Hematopoietic multipotent progenitor cell treated with erythropoietin and hydrocortisone succinate and interleukin-3 and kit ligand, for 8 days (in vitro differentiated cells): ENCODE measurements around the gene EXPH5.
"Not testable (repeated sequence)": the region's sequence is repeated elsewhere in the genome, so short reads cannot be mapped to it uniquely, and the experiment has no call there.

Experiments
- DNase-seq: peaks from one replicate; pipeline ENCODE4 v3.0.0-alpha.2; 2015

The EXPH5 gene

GRCh38 chr11:108602818-108603217, 9.2 kb upstream of the EXPH5 start:
- DNase-seq = not testable (repeated sequence)

- no peak for DNase-seq
Measured at GRCh38 chr11:108601150-108601549, 7.6 kb upstream of the EXPH5 start.

GRCh38 chr11:108599978-108600377, 6.4 kb upstream of the EXPH5 start:
- no peak for DNase-seq

- DNase-seq = no peak
Measured at GRCh38 chr11:108597736-108598355, 4.3 kb upstream of the EXPH5 start.

GRCh38 chr11:108596701-108597100, 3.1 kb upstream of the EXPH5 start:
- no peak for DNase-seq

GRCh38 chr11:108593923-108594434, 411 bp upstream of the EXPH5 start:
- DNase-seq = no peak

GRCh38 chr11:108592591-108593213, 866 bp downstream of the EXPH5 start:
- peak; percentile 5 for DNase-seq

- DNase-seq = no peak
Measured at GRCh38 chr11:108591893-108592292, 1.7 kb downstream of the EXPH5 start.

GRCh38 chr11:108589136-108589535, 4.4 kb downstream of the EXPH5 start:
- DNase-seq = no peak

GRCh38 chr11:108588287-108588686, 5.3 kb downstream of the EXPH5 start:
- DNase-seq = peak; percentile 5

GRCh38 chr11:108587109-108587508, 6.5 kb downstream of the EXPH5 start:
- no peak for DNase-seq

GRCh38 chr11:108586600-108586999, 7.0 kb downstream of the EXPH5 start:
- no peak for DNase-seq

- DNase-seq = not testable (repeated sequence)
Measured at GRCh38 chr11:108586185-108586584, 7.4 kb downstream of the EXPH5 start.

- DNase-seq = no peak
Measured at GRCh38 chr11:108584973-108585372, 8.6 kb downstream of the EXPH5 start.

GRCh38 chr11:108580645-108581044, 12.9 kb downstream of the EXPH5 start:
- DNase-seq = no peak

GRCh38 chr11:108580043-108580442, 13.5 kb downstream of the EXPH5 start:
- DNase-seq = no peak

- DNase-seq = no peak
Measured at GRCh38 chr11:108576523-108576922, 17.0 kb downstream of the EXPH5 start.

- DNase-seq = no peak
Measured at GRCh38 chr11:108574675-108575074, 18.9 kb downstream of the EXPH5 start.

- DNase-seq = no peak
Measured at GRCh38 chr11:108571001-108571400, 22.6 kb downstream of the EXPH5 start.

- no peak for DNase-seq
Measured at GRCh38 chr11:108569896-108570295, 23.7 kb downstream of the EXPH5 start.

GRCh38 chr11:108568195-108568858, 25.2 kb downstream of the EXPH5 start:
- no peak for DNase-seq

- no peak for DNase-seq
Measured at GRCh38 chr11:108565653-108566052, 27.9 kb downstream of the EXPH5 start.

GRCh38 chr11:108562746-108563581, 30.6 kb downstream of the EXPH5 start:
- DNase-seq = no peak
